Measurements from ENCODE around the gene CYTH1. TPM values are rescaled to one million over a fixed set of nuclear protein-coding genes. Genes with fewer than 3 reads are reported as not detected.
A peak's percentile ranks its signal among the peaks of the same experiment; 100 is the strongest.

The CYTH1 gene
- total RNA-seq, 4 donors from 2014 or later, result 88.3 to 262 (median 109) TPM

DNA sequence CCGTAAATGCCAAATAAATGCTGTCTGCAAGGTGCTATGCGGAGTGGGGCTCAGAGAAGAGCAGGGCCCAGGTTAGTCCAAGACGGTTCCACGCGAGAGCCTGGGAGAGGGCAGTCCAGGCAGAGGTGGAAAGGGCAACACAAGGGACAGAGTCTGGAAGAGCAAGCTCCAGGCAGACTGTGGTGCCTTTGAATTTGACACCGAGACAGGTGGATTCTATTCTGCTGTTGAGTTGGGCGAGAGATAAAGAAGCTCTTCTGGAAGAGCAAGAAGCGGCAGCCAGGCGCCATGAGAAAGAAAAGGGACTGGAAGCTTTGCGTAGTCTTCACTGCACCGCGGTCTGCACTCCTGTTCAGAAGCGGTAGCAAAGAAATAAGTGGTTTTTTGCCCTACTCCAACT is 55.6 kb downstream of the CYTH1 start:
- H3K9me3 ChIP-seq, result no peaks in the 10 kb centered on the region
- no peak overlapping the region for H3K4me3 ChIP-seq
- H3K4me1 ChIP-seq, result peaks cover 0 to 58% (median 27%) of the 10 kb centered on the region in 4 donors
- no peak for DNase-seq
- peak overlapping the region in 1 of 4 donors; percentile 19 for H3K27ac ChIP-seq
- H3K27me3 ChIP-seq, result no peaks in the 10 kb centered on the region
- peaks cover 0 to 6% (median 0%) of the 10 kb centered on the region in 3 donors for H3K36me3 ChIP-seq
- no peak for TF ChIP-seq POLR2A (IDR thresholded peaks at IDR 0.05)
- TF ChIP-seq, protein P1, sequence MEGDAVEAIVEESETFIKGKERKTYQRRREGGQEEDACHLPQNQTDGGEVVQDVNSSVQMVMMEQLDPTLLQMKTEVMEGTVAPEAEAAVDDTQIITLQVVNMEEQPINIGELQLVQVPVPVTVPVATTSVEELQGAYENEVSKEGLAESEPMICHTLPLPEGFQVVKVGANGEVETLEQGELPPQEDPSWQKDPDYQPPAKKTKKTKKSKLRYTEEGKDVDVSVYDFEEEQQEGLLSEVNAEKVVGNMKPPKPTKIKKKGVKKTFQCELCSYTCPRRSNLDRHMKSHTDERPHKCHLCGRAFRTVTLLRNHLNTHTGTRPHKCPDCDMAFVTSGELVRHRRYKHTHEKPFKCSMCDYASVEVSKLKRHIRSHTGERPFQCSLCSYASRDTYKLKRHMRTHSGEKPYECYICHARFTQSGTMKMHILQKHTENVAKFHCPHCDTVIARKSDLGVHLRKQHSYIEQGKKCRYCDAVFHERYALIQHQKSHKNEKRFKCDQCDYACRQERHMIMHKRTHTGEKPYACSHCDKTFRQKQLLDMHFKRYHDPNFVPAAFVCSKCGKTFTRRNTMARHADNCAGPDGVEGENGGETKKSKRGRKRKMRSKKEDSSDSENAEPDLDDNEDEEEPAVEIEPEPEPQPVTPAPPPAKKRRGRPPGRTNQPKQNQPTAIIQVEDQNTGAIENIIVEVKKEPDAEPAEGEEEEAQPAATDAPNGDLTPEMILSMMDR (IDR thresholded peaks at IDR 0.05), result no peak

DNA sequence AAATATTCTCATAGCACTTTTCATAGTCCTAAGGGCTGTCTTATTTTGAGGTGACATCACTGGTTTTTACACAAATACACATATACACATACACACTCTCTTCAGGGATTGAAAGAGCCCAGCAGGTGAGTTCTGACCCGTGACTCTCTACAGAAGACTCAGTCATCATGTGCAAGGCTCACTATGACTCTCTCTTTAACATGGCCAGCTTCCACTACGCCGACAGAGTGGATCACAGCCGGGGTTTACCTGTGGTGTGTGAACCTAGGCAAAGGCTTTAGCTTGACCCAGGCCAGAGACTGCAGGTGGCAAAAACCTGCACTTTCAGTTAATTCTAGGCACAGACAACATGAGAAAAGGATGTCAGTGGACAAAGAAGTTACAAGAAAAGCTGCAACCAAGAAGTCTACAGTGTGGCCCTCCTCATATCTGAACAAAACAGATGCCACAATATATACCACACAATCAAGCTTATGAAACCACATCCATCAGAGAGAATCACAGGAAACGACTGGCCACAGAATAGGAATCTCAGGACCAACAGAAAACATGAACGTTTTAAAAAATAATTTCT is 56.5 kb downstream of the CYTH1 start:
- peaks cover 0 to 68% (median 33%) of the 10 kb centered on the region in 4 donors for H3K4me1 ChIP-seq
- no peak for DNase-seq
- H3K9me3 ChIP-seq, result no peaks in the 10 kb centered on the region
- no peak overlapping the region for H3K27ac ChIP-seq
- peaks cover 0 to 6% (median 0%) of the 10 kb centered on the region in 3 donors for H3K36me3 ChIP-seq
- no peaks in the 10 kb centered on the region for H3K27me3 ChIP-seq
- H3K4me3 ChIP-seq, result no peak overlapping the region
- TF ChIP-seq, protein P1 (IDR thresholded peaks at IDR 0.05), result no peak
- no peak for TF ChIP-seq POLR2A (IDR thresholded peaks at IDR 0.05)

DNA sequence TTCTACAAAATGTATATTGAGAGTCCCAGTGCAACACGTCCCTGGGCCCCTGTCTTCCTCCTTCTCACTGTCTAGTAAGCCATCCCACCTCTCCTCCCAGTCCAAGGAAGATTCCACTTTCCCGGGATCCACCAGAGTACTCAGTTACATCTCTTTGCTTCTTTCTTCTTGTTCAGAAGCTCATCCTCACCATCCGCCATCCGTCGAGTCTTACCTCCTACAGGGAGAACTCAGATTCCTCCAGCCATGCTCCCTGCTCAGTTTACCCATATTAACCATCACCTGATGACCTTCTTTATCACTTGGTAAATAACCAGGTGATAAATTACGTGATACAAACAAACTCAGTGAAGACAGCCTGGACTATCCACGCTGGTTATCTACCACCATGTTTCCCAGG is 57.1 kb downstream of the CYTH1 start:
- no peaks in the 10 kb centered on the region for H3K27me3 ChIP-seq
- H3K9me3 ChIP-seq, result no peaks in the 10 kb centered on the region
- TF ChIP-seq, protein P1 (IDR thresholded peaks at IDR 0.05), result no peak
- TF ChIP-seq POLR2A (IDR thresholded peaks at IDR 0.05), result no peak
- no peak overlapping the region for H3K4me3 ChIP-seq
- peaks cover 0 to 73% (median 33%) of the 10 kb centered on the region in 4 donors for H3K4me1 ChIP-seq
- peaks cover 0 to 6% (median 0%) of the 10 kb centered on the region in 3 donors for H3K36me3 ChIP-seq
- DNase-seq, result no peak
- no peak overlapping the region for H3K27ac ChIP-seq

DNA sequence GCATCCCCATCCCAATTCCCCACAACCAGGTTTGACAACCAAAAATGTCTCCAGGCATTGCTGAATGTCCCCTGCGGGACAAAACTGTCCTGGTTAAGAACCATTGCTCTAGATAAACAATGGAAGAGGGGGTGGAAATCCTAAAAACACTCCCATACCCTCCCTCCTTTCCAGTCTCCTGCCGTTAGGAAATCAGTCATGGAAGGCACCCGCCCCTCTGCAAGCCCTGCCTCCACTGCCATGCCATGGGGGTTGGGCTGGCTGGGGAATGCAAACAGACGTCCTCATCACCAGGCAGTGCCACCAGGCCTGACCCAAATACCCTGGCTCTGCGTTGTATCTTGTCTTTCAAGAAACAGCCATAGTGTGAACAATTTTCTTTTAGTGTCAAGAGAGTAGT is 57.5 kb downstream of the CYTH1 start:
- H3K4me1 ChIP-seq, result peaks cover 0 to 72% (median 33%) of the 10 kb centered on the region in 4 donors
- no peaks in the 10 kb centered on the region for H3K27me3 ChIP-seq
- no peak overlapping the region for H3K27ac ChIP-seq
- TF ChIP-seq, protein P1 (IDR thresholded peaks at IDR 0.05), result no peak
- TF ChIP-seq POLR2A (IDR thresholded peaks at IDR 0.05), result no peak
- H3K9me3 ChIP-seq, result no peaks in the 10 kb centered on the region
- H3K4me3 ChIP-seq, result no peak overlapping the region
- DNase-seq, result no peak
- H3K36me3 ChIP-seq, result peaks cover 0 to 6% (median 0%) of the 10 kb centered on the region in 3 donors

DNA sequence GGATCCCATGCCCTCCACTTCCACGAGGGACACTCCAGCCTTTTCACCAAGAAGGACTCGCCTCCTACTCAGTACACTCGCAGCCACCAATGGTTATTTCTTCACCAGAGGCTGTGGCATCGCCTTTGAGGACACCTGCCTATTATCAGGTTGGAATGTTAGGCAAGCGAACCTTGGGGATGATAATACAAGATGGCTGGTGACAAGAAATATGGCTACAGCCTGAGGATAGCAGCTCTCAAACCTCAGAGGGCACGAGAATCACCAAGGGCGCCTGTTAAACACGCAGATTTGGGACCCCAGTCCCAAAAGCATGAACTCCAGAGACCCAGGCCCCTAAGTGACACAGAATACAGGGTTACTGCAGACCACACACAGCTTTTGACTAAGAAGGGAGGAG is 58.1 kb downstream of the CYTH1 start:
- Histone ChIP-seq H3K4me3 (no peak overlapping the region), H3K27ac (peak overlapping the region in 3 of 4 donors; percentile 11 to 63 (median 48)), H3K36me3 (peaks cover 0 to 6% (median 0%) of the 10 kb centered on the region in 3 donors), H3K4me1 (peaks cover 0 to 74% (median 36%) of the 10 kb centered on the region in 4 donors), H3K9me3 (no peaks in the 10 kb centered on the region), H3K27me3 (no peaks in the 10 kb centered on the region)
- DNase-seq, result no peak
- TF ChIP-seq POLR2A (IDR thresholded peaks at IDR 0.05), result no peak
- TF ChIP-seq, protein P1 (IDR thresholded peaks at IDR 0.05), result no peak

Data from Peyer's patch (tissue), 4 donors.